HepG2 (cell line): ENCODE measurements around the gene MYO3A. TPM values are rescaled to one million over a fixed set of nuclear protein-coding genes. Genes with fewer than 3 reads are reported as not detected.

ENCODE experiments used
- ATAC-seq: fragments of 200-7000 bp; cut with Tn5 transposase; 3 replicates; pipeline ENCODE4 v1.9.1; 2020; ENCODE audit warnings: mild to moderate bottlenecking, moderate library complexity
- BruUV-seq: library from RNA; stranded (reverse); fragments of 400-500 nt; replicated peaks from 2 replicates; lab custom pipeline; 2021; lab: Mats Ljungman, UMichigan
- CTCF ChIA-PET: fragments of 300-600 bp; formaldehyde crosslinking; extraction: SDS; loops from one replicate; lab custom pipeline; 2021; ENCODE audit warnings: low total read pairs, inconsistent platforms, low intra/inter-chr PET ratio; lab: Yijun Ruan, JAX
- POLR2A ChIA-PET: fragments of 350-600 bp; sonication (Branson Sonifier 250); formaldehyde crosslinking; loops from one replicate; lab custom pipeline; 2020; ENCODE audit warnings: antibody characterized with exemption, inconsistent platforms; lab: Yijun Ruan, JAX
- DNase-seq: peaks from one replicate; pipeline ENCODE4 v3.0.0-alpha.2; 2015; ENCODE audit warnings: low spot score
- FAIRE-seq: peaks from 3 replicates; lab custom pipeline; 2011; peaks lifted over from hg19 to GRCh38; lab: Jason Lieb, UNC
- H2AFZ ChIP-seq: one replicate; pipeline ENCODE4 v1.6.1; 2011; ENCODE audit warnings: low read length, inconsistent platforms
- H3K27ac ChIP-seq: fragments of 300-600 bp; 3 replicates; pipeline ENCODE4 v1.8.0; 2011; ENCODE audit warnings: mixed run types, mild to moderate bottlenecking, mixed read lengths, low read length, inconsistent platforms; ENCODE audit not compliant: insufficient read depth; ENCODE audit errors: extremely low read length
- H3K27me3 ChIP-seq, 2 experiments: fragments of 200-600 bp in 1 of 2; 2 replicates in 1 of 2; 3 replicates in 1 of 2; pipeline versions ENCODE4 v1.6.0 to v1.8.0; 2011; ENCODE audit warnings: low read length in 2 of 2, mild to moderate bottlenecking in 2 of 2, moderate library complexity in 2 of 2, inconsistent platforms in 1 of 2; ENCODE audit not compliant: insufficient read depth in 2 of 2, control insufficient read depth in 1 of 2
- H3K36me3 ChIP-seq, 2 experiments: fragments of 200-600 bp in 1 of 2; replicated peaks in 1 of 2; 2 replicates in 1 of 2; 3 replicates in 1 of 2; pipeline versions ENCODE4 v1.5.1 to v1.8.0; 2011; ENCODE audit warnings: low read length in 2 of 2, inconsistent platforms in 1 of 2; ENCODE audit not compliant: insufficient read depth in 2 of 2, control insufficient read depth in 1 of 2
- H3K4me1 ChIP-seq: 2 replicates; pipeline ENCODE4 v1.5.1; 2012; ENCODE audit warnings: low read length, inconsistent platforms; ENCODE audit not compliant: insufficient read depth
- H3K4me2 ChIP-seq: 2 replicates; pipeline ENCODE4 v1.6.0; 2011; ENCODE audit warnings: low read depth, low read length, inconsistent platforms
- H3K4me3 ChIP-seq, 3 experiments: fragments of 200-600 bp in 1 of 3; sonication (generic), shearing (Covaris generic) in 1 of 3; replicated peaks in 1 of 3; 2 replicates each; pipeline ENCODE4 v1.5.1; 2011 to 2016; ENCODE audit warnings: low read length in 3 of 3, inconsistent platforms in 2 of 3, low read depth in 2 of 3, mild to moderate bottlenecking in 2 of 3, control low read depth in 1 of 3, mixed read lengths in 1 of 3; ENCODE audit not compliant: insufficient read depth in 1 of 3
- H3K79me2 ChIP-seq: one replicate; pipeline ENCODE4 v1.6.1; 2011; ENCODE audit warnings: low read length, inconsistent platforms; ENCODE audit not compliant: insufficient read depth
- H3K9ac ChIP-seq: 2 replicates; pipeline ENCODE4 v1.6.0; 2011; ENCODE audit warnings: mild to moderate bottlenecking, low read depth, low read length, inconsistent platforms; ENCODE audit not compliant: insufficient read depth
- H3K9me3 ChIP-seq: 2 replicates; pipeline ENCODE4 v1.5.1; 2012; ENCODE audit warnings: mild to moderate bottlenecking, low read length
- H4K20me1 ChIP-seq: 2 replicates; pipeline ENCODE4 v1.6.0; 2011; ENCODE audit warnings: inconsistent platforms, mild to moderate bottlenecking, low read length, moderate library complexity; ENCODE audit not compliant: insufficient read depth
- ASH2L ChIP-seq: fragments of 300-600, 200-600 bp; sonication (generic); IDR thresholded peaks from 2 replicates; pipeline ENCODE4 v1.7.0; 2017; ENCODE audit warnings: low read depth, mild to moderate bottlenecking, moderate library complexity, mixed read lengths, low read length; ENCODE audit not compliant: insufficient read length
- HDAC6 ChIP-seq: fragments of 200-600 bp; sonication (generic); IDR thresholded peaks from 2 replicates; pipeline ENCODE4 v1.7.0; 2017; ENCODE audit warnings: mild to moderate bottlenecking, antibody characterized with exemption, low read length, low read depth
- MBD4 ChIP-seq: IDR thresholded peaks from 2 replicates; pipeline ENCODE4 v1.6.1; 2012; ENCODE audit warnings: low read length, inconsistent platforms, borderline replicate concordance
- MEIS2 ChIP-seq: sonication (generic); formaldehyde crosslinking; IDR thresholded peaks from 2 replicates; pipeline ENCODE4 v1.9.0; 2021; ENCODE audit warnings: mild to moderate bottlenecking, missing genetic modification reagents
- MYC ChIP-seq: sonication (generic); formaldehyde crosslinking; IDR thresholded peaks from 2 replicates; pipeline ENCODE4 v1.9.0; 2021; ENCODE audit warnings: missing genetic modification reagents, borderline replicate concordance
- NR1H2 ChIP-seq: sonication (generic); formaldehyde crosslinking; IDR thresholded peaks from 2 replicates; pipeline ENCODE4 v1.8.1; 2022; ENCODE audit warnings: low read depth, missing genetic modification reagents, borderline replicate concordance
- POLR2AphosphoS5 ChIP-seq: IDR thresholded peaks from 2 replicates; pipeline ENCODE4 v1.6.1; 2012; ENCODE audit warnings: low read depth, low read length
- PRDM10 ChIP-seq: sonication (generic); formaldehyde crosslinking; IDR thresholded peaks from 2 replicates; pipeline ENCODE4 v1.4.0; 2020; ENCODE audit warnings: low read depth, missing genetic modification reagents
- SMAD9 ChIP-seq: sonication (generic); formaldehyde crosslinking; IDR thresholded peaks from 2 replicates; pipeline ENCODE4 v1.5.1; 2020; ENCODE audit warnings: mild to moderate bottlenecking, missing genetic modification reagents
- SMC3 ChIP-seq: IDR thresholded peaks from 2 replicates; pipeline ENCODE4 v1.6.1; 2011; ENCODE audit warnings: low read length, improper control_type of control experiment
- SP4 ChIP-seq: sonication (generic); formaldehyde crosslinking; IDR thresholded peaks from 2 replicates; pipeline ENCODE4 v1.8.1; 2023; ENCODE audit warnings: mild to moderate bottlenecking, missing genetic modification reagents
- TEAD3 ChIP-seq: optimal IDR thresholded peaks from 2 replicates; pipeline ENCODE3; 2016; ENCODE audit warnings: borderline replicate concordance
- ZNF251 ChIP-seq: sonication (generic); formaldehyde crosslinking; IDR thresholded peaks from 2 replicates; pipeline ENCODE4 v1.9.0; 2021; ENCODE audit warnings: mild to moderate bottlenecking, missing genetic modification reagents
- ZNF260 ChIP-seq: sonication (generic); formaldehyde crosslinking; IDR thresholded peaks from 2 replicates; pipeline ENCODE4 v1.4.0; 2020; ENCODE audit warnings: missing genetic modification reagents, low read depth, mild to moderate bottlenecking, borderline replicate concordance
- ZNF652 ChIP-seq: IDR thresholded peaks from 2 replicates; pipeline ENCODE4 v1.6.1; 2016; ENCODE audit warnings: low read depth, borderline replicate concordance
- ZNF747 ChIP-seq: sonication (generic); formaldehyde crosslinking; IDR thresholded peaks from 2 replicates; pipeline ENCODE4 v1.8.1; 2023; ENCODE audit warnings: missing genetic modification reagents, mild to moderate bottlenecking, borderline replicate concordance
- WGBS: methylation state at CpG from one replicate; pipeline ENCODE4 v1.1.6; 2017; ENCODE audit warnings: low lambda C conversion rate; 5-methylcytosine and 5-hydroxymethylcytosine counted together
- in situ Hi-C: cut with HindIII; loops from 2 replicates; pipeline ENCODE4 v1.10.0; 2017; ENCODE audit warnings: low pct_unique_long_range_greater_than_20kb; ENCODE audit not compliant: extremely low pct_ligation_motif_present
- intact Hi-C: fragments of 100-400 bp; cut with micrococcal nuclease; formaldehyde crosslinking; loops from one replicate; pipeline ENCODE4 v1.10.0; 2022; ENCODE audit not compliant: unreplicated experiment
- polyA plus RNA-seq, 8 experiments: library from polyadenylated mRNA; depleted of rRNA in 3 of 8; stranded (reverse) in 7 of 8; unstranded in 1 of 8; fragments of >200 nt; fragmentation: Illumina TruSeq in 4 of 8; extraction: Trizol in 4 of 8; gene quantifications; 2 replicates each; pipeline versions ENCODE4 v1.2.1 to v1.2.3, GENCODE V29; 2011 to 2016; ENCODE audit warnings: low read depth in 4 of 8, missing spikeins in 1 of 8, mixed read lengths in 1 of 8; ENCODE audit not compliant: insufficient read depth in 1 of 8
- total RNA-seq, 5 experiments: library from RNA; depleted of rRNA; stranded (reverse); fragments of >200 nt; fragmentation: Illumina TruSeq; extraction: Trizol; gene quantifications; 2 replicates each; pipeline ENCODE4 v1.2.3, GENCODE V29; 2016; ENCODE audit warnings: low read depth in 1 of 5
- TF ChIP-seq, protein P1 (sequence below): sonication (generic); formaldehyde crosslinking; IDR thresholded peaks from 2 replicates; pipeline ENCODE4 v1.5.0; 2020; ENCODE audit warnings: mild to moderate bottlenecking, low read depth, missing genetic modification reagents, borderline replicate concordance

The MYO3A gene
- total and polyA plus RNA-seq, 2 of the 13 experiments (the other 11 are each of a cell fraction or from before 2014, with no cell fraction given) = not detected

DNA sequence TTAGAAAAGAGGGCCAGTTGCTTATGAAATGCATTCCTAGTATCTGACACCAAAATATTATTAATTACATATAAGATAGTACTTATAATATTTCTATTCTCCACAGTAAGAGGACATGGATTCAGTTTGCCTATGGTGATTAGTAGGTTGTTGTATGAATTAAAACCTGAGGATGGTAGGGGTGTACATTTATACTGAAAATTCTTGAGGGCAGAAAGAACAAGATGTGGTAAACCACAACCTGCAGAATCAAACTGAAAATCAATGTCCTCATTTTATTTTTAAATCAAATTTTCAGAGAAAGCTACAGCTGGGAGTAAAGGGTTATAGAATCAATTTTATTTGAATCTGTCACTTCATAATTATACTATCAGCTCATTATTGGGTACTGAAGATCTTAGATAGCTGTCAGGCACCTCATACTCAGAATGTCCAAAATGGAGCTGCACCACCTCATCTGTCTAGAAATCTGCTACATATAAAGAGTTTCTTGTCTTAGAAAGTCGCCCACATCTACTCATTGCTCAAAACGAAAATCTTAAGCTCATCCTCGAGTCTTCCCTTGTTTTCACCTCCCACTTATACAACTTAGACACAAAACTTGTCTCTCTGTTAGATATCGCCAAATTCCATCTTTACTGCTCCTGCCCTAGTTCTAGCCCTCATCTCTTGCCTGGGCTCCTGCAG lies 65.4 kb downstream of the MYO3A start:
- CTCF ChIA-PET = no interaction called here
- no peak for FAIRE-seq

More for the DNA sequence above, 65.4 kb downstream of the MYO3A start:
- Histone ChIP-seq H3K9ac (no peak overlapping the region), H3K27ac (no peak overlapping the region), H3K4me2 (no peak overlapping the region), H3K27me3 (no peaks in the 10 kb centered on the region), H3K36me3 (no peaks in the 10 kb centered on the region), H3K79me2 (no peaks in the 10 kb centered on the region), H3K4me1 (no peaks in the 10 kb centered on the region), H2AFZ (no peak overlapping the region), H4K20me1 (no peaks in the 10 kb centered on the region), H3K9me3 (no peaks in the 10 kb centered on the region), H3K4me3 (no peak overlapping the region)
- WGBS = 0% methylated on average over 4 of the region's 4 CpGs
- POLR2A ChIA-PET = no interaction called here
- DNase-seq (no peak), ATAC-seq (no peak)
- no peak for TF ChIP-seq ZNF652 (CRISPR knock-in tag)
- no peak for TF ChIP-seq NR1H2 (CRISPR knock-in tag)
- no peak for TF ChIP-seq ZNF747
- TF ChIP-seq, protein P1, sequence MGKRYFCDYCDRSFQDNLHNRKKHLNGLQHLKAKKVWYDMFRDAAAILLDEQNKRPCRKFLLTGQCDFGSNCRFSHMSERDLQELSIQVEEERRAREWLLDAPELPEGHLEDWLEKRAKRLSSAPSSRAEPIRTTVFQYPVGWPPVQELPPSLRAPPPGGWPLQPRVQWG (CRISPR knock-in tag) = no peak
- TF ChIP-seq TEAD3 (CRISPR knock-in tag) = no peak
- no peak for TF ChIP-seq MYC (CRISPR knock-in tag)
- TF ChIP-seq SP4 = no peak
- TF ChIP-seq ZNF260 (CRISPR knock-in tag) = no peak
- no peak for TF ChIP-seq ASH2L
- no peak for TF ChIP-seq SMC3
- TF ChIP-seq HDAC6 = no peak
- TF ChIP-seq SMAD9 (CRISPR knock-in tag) = no peak
- no peak for TF ChIP-seq ZNF251
- no peak for TF ChIP-seq POLR2AphosphoS5
- no peak for TF ChIP-seq PRDM10 (CRISPR knock-in tag)
- no peak for TF ChIP-seq MEIS2 (CRISPR knock-in tag)
- TF ChIP-seq MBD4 = no peak
- in situ Hi-C loops = no loop called here
- BruUV-seq = no TSS peak
- intact Hi-C loops = no loop called here
